ENCODE data around the gene GCM1. TPM values are rescaled to one million over a fixed set of nuclear protein-coding genes. Genes with fewer than 3 reads are reported as not detected.

The GCM1 gene
- total RNA-seq, 1 experiment from 2014 or later = 0.07 TPM

DNA sequence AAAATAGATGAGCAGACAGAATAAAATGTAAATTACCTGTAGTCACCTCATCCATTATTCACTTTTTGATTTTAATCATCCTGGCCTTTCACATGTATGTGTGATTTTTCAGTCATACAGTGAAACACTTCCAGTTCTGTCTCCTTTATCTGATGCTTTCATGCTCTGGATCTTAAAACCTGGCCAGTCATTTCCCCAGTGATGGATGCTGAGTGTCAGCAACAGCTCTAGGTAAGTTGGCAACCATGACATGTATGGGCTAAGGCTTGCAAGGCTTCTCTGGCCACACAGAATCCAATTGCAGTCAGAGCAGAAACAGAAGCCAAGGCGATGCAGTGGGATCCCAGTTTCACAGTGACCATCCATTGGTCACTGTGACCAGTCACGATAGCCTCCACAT, 47.6 kb downstream of the GCM1 start:
- CTCF ChIA-PET = no interaction called here
- Histone ChIP-seq H3K9me2 (ENCODE audit: insufficient read depth) (no peaks in the 10 kb centered on the region), H3K4me1 (ENCODE audit: control insufficient read depth in 1 of 2, insufficient read depth in 2 of 2, low read length in 2 of 2) (no peaks in the 10 kb centered on the region), H3K9ac (ENCODE audit: low read length) (no peak overlapping the region), H2AFZ (ENCODE audit: low read depth, low read length, poor library complexity, severe bottlenecking) (no peak overlapping the region), H3K79me2 (ENCODE audit: insufficient read depth, low read length) (no peaks in the 10 kb centered on the region), H3K4me2 (ENCODE audit: low read length) (no peak overlapping the region), H4K20me1 (ENCODE audit: insufficient read depth) (no peaks in the 10 kb centered on the region), H3K27me3 (ENCODE audit: insufficient read depth, low read length) (no peaks in the 10 kb centered on the region), H3K36me3 (ENCODE audit: control insufficient read depth in 1 of 2, insufficient read depth in 2 of 2, low read length in 2 of 2) (peaks cover 22 to 25% of the 10 kb centered on the region in 2 experiments), H3K9me3 (ENCODE audit: control insufficient read depth in 1 of 2, insufficient read depth in 1 of 2, low read depth in 1 of 2, low read length in 2 of 2) (no peaks in the 10 kb centered on the region), H3K4me3 (replicated peaks in 1 of 2; ENCODE audit: low read depth in 1 of 2, low read length in 2 of 2) (no peak overlapping the region), H3K27ac (ENCODE audit: low read depth, low read length) (no peak overlapping the region)
- no TSS peak for BruUV-seq (replicated peaks)
- RAD21 ChIA-PET (ENCODE audit: low non-redundant PET in 1 of 2, low total read pairs in 2 of 2, uncharacterized antibody in 2 of 2, unreplicated experiment in 2 of 2) = no interaction called here
- POLR2A ChIA-PET = no interaction called here
- intact Hi-C loops (cut with micrococcal nuclease) = no loop called here
- DNase-seq (ENCODE audit: low read depth, low spot score) (no peak), ATAC-seq (no peak)
- TF ChIP-seq CBX3 (IDR thresholded peaks at IDR 0.05; ENCODE audit: low read depth) (no peak), SIN3A (IDR thresholded peaks at IDR 0.05; ENCODE audit: low read depth) (no peak), SRF (IDR thresholded peaks at IDR 0.05; ENCODE audit: low read depth) (no peak), SP1 (IDR thresholded peaks at IDR 0.05; ENCODE audit: low read depth) (no peak), RAD21 (IDR thresholded peaks at IDR 0.05; ENCODE audit: low read depth) (no peak), EZH2 (IDR thresholded peaks at IDR 0.05) (no peak), MAX (IDR thresholded peaks at IDR 0.05) (no peak)
- TF ChIP-seq, protein P1, sequence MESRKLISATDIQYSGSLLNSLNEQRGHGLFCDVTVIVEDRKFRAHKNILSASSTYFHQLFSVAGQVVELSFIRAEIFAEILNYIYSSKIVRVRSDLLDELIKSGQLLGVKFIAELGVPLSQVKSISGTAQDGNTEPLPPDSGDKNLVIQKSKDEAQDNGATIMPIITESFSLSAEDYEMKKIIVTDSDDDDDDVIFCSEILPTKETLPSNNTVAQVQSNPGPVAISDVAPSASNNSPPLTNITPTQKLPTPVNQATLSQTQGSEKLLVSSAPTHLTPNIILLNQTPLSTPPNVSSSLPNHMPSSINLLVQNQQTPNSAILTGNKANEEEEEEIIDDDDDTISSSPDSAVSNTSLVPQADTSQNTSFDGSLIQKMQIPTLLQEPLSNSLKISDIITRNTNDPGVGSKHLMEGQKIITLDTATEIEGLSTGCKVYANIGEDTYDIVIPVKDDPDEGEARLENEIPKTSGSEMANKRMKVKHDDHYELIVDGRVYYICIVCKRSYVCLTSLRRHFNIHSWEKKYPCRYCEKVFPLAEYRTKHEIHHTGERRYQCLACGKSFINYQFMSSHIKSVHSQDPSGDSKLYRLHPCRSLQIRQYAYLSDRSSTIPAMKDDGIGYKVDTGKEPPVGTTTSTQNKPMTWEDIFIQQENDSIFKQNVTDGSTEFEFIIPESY (IDR thresholded peaks at IDR 0.05; ENCODE audit: extremely low read depth, insufficient replicate concordance, low read length) = no peak

DNA sequence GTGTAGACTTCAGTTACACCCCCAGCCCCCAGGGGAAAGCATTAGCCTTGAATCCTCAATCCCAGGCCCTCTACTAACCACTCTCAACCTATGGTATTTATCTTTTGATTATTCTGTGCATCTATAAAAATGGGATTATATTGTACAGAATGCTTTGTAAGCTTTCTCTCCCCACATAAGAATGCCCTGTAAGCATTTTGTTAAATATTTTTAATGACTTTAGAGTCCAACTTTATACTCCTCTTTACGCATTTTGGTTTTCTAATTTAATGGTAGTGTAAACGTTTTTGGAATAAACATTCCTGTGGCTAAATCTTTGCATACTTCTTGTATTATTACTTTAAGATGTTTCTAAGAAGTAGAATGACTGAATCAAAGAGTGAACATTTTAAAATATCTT, 48.1 kb downstream of the GCM1 start:
- H3K27me3 ChIP-seq (ENCODE audit: insufficient read depth, low read length) = no peaks in the 10 kb centered on the region
- no peak overlapping the region for H3K9ac ChIP-seq (ENCODE audit: low read length)
- no peak overlapping the region for H3K4me2 ChIP-seq (ENCODE audit: low read length)
- no peaks in the 10 kb centered on the region for H4K20me1 ChIP-seq (ENCODE audit: insufficient read depth)
- H3K79me2 ChIP-seq (ENCODE audit: insufficient read depth, low read length) = no peaks in the 10 kb centered on the region
- H3K9me3 ChIP-seq (ENCODE audit: control insufficient read depth in 1 of 2, insufficient read depth in 1 of 2, low read depth in 1 of 2, low read length in 2 of 2) = no peaks in the 10 kb centered on the region
- CTCF ChIA-PET = no interaction called here
- H3K4me1 ChIP-seq (ENCODE audit: control insufficient read depth in 1 of 2, insufficient read depth in 2 of 2, low read length in 2 of 2) = no peaks in the 10 kb centered on the region
- POLR2A ChIA-PET = no interaction called here
- H3K9me2 ChIP-seq (ENCODE audit: insufficient read depth) = no peaks in the 10 kb centered on the region
- peaks cover 26 to 29% of the 10 kb centered on the region in 2 experiments for H3K36me3 ChIP-seq (ENCODE audit: control insufficient read depth in 1 of 2, insufficient read depth in 2 of 2, low read length in 2 of 2)
- H2AFZ ChIP-seq (ENCODE audit: low read depth, low read length, poor library complexity, severe bottlenecking) = no peak overlapping the region
- no peak for DNase-seq (ENCODE audit: low read depth, low spot score)
- BruUV-seq (replicated peaks) = no TSS peak
- intact Hi-C loops (cut with micrococcal nuclease) = no loop called here
- ATAC-seq = no peak
- no peak overlapping the region for H3K4me3 ChIP-seq (replicated peaks in 1 of 2; ENCODE audit: low read depth in 1 of 2, low read length in 2 of 2)
- RAD21 ChIA-PET (ENCODE audit: low non-redundant PET in 1 of 2, low total read pairs in 2 of 2, uncharacterized antibody in 2 of 2, unreplicated experiment in 2 of 2) = no interaction called here
- no peak overlapping the region for H3K27ac ChIP-seq (ENCODE audit: low read depth, low read length)
- TF ChIP-seq, protein P1 (IDR thresholded peaks at IDR 0.05; ENCODE audit: extremely low read depth, insufficient replicate concordance, low read length) = no peak
- TF ChIP-seq JUND (IDR thresholded peaks at IDR 0.05) (no peak), POLR2AphosphoS5 (IDR thresholded peaks at IDR 0.05; ENCODE audit: low read depth, low read length) (no peak), CEBPB (IDR thresholded peaks at IDR 0.05; ENCODE audit: low read depth) (no peak), EZH2 (IDR thresholded peaks at IDR 0.05) (no peak), REST (IDR thresholded peaks at IDR 0.05; ENCODE audit: low read depth) (no peak)

All from HCT116 (cell line).